ENCODE results near the gene ADGRF1.

- TF ChIP-seq MYC (IDR thresholded peaks at IDR 0.05; ENCODE audit: low read depth, low read length) (no peak), POLR2A (IDR thresholded peaks at IDR 0.05; ENCODE audit: low read depth, low read length) (no peak), POLR2AphosphoS5 (IDR thresholded peaks at IDR 0.05; ENCODE audit: insufficient read depth, low read depth, low read length) (peak; percentile 88), EZH2 (IDR thresholded peaks at IDR 0.05; ENCODE audit: borderline replicate concordance, low read depth, low read length, severe bottlenecking) (no peak), FOS (IDR thresholded peaks at IDR 0.05; ENCODE audit: borderline replicate concordance, insufficient read depth, low read length) (peak; percentile 97), GATA2 (IDR thresholded peaks at IDR 0.05; ENCODE audit: insufficient read depth, insufficient read length, low read depth, low read length) (peak; percentile 79)
- TF ChIP-seq, protein P1, sequence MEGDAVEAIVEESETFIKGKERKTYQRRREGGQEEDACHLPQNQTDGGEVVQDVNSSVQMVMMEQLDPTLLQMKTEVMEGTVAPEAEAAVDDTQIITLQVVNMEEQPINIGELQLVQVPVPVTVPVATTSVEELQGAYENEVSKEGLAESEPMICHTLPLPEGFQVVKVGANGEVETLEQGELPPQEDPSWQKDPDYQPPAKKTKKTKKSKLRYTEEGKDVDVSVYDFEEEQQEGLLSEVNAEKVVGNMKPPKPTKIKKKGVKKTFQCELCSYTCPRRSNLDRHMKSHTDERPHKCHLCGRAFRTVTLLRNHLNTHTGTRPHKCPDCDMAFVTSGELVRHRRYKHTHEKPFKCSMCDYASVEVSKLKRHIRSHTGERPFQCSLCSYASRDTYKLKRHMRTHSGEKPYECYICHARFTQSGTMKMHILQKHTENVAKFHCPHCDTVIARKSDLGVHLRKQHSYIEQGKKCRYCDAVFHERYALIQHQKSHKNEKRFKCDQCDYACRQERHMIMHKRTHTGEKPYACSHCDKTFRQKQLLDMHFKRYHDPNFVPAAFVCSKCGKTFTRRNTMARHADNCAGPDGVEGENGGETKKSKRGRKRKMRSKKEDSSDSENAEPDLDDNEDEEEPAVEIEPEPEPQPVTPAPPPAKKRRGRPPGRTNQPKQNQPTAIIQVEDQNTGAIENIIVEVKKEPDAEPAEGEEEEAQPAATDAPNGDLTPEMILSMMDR (IDR thresholded peaks at IDR 0.05; ENCODE audit: extremely low read depth in 1 of 2, insufficient read depth in 1 of 2, low read depth in 1 of 2, low read length in 2 of 2), result no peak
- TF ChIP-seq, protein P2, sequence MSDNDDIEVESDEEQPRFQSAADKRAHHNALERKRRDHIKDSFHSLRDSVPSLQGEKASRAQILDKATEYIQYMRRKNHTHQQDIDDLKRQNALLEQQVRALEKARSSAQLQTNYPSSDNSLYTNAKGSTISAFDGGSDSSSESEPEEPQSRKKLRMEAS (IDR thresholded peaks at IDR 0.05; ENCODE audit: insufficient read depth, insufficient read length), result no peak
These were observed 48.3 kb downstream of the ADGRF1 start for GRCh38 chr6:46993846-46994245.
